GM19467 (cell line): Measurements from ENCODE around the gene BHLHE23.
"Not testable (repeated sequence)": the region's sequence is repeated elsewhere in the genome, so short reads cannot be mapped to it uniquely, and the experiment has no call there.

Experiments
- ATAC-seq: cut with Tn5 transposase; IDR thresholded peaks from one replicate; pipeline ENCODE4 v1.9.1; 2021; ENCODE audit warnings: mild to moderate bottlenecking, moderate library complexity; ENCODE audit not compliant: unreplicated experiment

BHLHE23 gene

DNA sequence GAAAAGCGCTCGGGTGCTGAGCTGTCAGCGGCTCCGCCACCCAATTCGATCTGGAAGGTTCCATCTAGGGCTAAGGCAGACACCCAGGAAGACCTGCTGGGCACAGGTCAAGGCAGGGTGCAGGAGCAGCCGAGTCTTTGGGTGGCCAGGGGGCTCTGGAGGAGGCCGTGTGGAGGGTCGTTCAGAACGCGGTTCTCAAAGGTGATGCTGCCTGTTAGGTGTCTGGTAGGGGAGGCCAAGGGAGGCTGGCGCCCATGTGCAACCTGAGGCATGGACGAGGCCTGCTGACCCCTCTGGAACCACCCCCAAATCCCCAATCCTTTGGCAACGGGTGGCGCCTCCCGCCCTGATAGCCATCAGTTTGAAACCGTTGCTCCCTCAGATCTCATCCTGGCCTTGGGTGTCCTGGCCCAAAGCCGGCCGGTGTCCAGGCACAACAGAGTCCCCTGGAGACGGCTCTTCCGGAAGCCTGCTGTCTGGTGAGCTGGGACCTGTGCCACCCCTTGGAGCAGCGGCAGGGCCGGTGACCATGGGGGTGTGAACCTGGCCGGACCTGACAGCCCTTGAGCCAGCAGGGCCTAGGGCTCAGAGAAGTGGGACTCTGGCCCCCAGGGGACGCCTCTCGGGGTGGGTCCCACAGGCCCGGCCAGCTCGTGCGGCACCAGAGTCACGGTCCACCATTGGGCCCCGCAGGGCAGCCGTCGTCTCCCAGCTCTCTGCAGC is 43.7 kb downstream of the BHLHE23 start:
- ATAC-seq: no peak

DNA sequence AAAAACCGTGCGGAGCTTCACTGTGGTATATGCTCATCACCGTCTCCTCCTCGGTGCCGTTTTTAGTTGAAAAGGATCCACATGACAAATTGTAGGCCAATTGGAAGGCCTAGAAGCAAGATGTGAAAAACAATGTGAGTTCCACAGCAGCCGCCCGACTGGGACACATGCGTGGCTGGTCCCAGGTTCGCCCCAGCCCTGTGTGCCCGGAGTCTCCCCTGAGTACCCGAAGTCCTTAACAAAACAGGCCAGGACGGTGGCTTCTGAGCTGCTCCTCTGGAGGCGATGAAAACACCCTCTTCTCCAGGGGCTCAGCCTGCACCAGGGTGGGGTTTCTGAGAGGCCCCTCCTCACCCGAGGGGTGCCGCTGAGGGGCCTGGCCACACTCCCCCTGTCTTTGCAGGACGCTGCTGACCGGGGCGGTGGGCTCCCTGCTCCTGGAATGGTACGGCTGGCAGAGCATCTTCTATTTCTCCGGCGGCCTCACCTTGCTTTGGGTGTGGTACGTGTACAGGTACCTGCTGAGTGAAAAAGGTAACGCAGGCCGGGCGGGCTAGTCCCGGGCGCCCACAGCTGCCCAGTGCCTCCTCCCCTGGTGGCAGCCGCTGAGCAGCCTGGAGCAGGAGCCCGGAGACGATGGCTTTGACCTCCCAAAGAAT is 44.4 kb downstream of the BHLHE23 start:
- no peak for ATAC-seq

DNA sequence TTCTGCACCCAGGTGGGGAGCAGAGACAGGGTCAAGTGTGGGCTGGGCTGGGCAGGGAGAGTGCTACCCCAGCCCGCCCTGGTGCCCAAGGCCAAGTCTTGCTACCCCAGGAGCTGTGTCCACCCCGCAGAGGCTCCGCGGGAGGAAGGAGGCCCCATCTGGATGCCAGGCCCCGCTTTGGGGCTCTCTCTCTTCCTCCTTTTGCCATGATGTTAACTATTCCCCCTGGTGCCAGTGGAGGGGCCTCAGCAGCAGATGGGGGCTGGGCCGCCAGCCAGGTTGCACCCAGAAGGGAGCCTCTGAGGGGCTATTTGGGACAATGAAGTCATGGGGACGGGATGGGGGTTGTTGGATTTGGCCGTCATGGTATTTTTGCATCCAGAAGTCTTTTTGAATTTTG is 45.0 kb downstream of the BHLHE23 start:
- ATAC-seq: no peak

DNA sequence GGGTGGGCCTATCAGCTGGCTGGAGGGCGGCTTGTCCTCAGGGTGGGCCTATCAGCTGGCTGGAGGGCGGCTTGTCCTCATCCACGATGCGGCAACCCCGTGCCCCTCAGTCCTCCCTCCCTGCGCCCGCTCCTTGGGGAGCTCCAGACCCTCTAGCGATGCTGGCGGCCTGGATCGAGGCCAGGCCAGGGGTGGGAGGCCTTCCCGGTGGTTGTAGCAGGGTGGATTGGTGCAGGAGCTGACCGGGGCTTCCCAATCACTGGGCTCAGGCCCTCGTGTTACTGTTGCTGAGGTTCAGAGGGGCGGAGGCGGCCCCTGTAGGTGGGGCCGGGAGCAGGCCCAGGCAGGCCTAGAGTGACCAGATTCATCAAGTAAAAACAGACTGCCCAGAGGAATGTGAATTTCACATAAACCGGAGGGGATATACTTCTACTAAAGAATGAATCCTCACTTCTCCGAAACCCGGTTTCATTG is 45.4 kb downstream of the BHLHE23 start:
- no peak for ATAC-seq

DNA sequence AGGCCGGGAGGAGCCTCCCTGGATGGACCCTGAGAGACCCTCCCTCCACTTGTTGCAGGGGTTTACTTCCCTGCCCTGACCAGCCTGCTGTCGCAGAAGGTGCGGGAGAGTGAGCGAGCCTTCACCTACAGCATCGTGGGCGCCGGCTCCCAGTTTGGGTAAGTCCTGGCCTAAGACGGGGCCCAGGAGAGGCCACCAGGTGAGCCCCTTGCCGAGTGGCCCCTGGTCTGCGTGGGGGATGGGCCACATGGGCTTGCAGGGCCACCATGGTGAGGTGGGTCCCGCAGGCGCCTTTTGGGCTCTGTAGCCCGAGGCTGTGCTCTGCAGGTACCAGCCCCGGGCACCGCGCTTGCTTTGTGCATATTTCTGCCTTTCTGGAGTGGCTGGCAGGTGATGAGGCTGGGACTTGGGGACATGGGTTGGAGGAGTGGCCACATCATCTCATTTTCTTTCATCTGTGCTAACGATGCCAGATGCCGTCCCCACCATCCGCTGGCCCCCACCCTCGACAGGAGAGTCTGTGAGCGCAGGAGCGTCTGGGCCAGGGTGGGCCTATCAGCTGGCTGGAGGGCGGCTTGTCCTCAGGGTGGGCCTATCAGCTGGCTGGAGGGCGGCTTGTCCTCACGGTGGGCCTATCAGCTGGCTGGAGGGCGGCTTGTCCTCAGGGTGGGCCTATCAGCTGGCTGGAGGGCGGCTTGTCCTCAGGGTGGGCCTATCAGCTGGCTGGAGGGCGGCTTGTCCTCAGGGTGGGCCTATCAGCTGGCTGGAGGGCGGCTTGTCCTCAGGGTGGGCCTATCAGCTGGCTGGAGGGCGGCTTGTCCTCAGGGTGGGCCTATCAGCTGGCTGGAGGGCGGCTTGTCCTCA is 46.1 kb downstream of the BHLHE23 start:
- ATAC-seq: not testable (repeated sequence)

DNA sequence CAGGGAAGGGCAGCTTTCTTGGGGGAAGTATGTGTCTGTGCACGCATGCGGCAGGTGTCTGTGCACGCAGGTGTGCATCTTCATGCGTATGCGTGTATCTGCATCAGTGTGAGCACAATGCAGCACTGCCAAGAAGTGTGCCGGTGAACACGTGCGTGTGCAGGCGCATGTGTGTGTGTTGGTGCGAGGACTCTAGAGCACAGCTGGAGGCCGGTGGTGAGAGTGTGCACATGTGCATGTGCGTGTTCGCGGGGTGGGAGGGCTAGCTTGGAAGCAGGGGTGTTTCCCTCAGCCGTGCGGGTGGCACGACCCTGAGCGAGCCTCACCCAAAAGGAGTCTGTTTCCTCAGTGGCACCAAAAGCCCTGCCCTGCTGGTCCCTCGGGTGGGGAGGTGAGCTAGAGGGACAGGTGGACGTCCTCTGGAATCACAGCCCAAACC is 46.7 kb downstream of the BHLHE23 start:
- no peak for ATAC-seq

DNA sequence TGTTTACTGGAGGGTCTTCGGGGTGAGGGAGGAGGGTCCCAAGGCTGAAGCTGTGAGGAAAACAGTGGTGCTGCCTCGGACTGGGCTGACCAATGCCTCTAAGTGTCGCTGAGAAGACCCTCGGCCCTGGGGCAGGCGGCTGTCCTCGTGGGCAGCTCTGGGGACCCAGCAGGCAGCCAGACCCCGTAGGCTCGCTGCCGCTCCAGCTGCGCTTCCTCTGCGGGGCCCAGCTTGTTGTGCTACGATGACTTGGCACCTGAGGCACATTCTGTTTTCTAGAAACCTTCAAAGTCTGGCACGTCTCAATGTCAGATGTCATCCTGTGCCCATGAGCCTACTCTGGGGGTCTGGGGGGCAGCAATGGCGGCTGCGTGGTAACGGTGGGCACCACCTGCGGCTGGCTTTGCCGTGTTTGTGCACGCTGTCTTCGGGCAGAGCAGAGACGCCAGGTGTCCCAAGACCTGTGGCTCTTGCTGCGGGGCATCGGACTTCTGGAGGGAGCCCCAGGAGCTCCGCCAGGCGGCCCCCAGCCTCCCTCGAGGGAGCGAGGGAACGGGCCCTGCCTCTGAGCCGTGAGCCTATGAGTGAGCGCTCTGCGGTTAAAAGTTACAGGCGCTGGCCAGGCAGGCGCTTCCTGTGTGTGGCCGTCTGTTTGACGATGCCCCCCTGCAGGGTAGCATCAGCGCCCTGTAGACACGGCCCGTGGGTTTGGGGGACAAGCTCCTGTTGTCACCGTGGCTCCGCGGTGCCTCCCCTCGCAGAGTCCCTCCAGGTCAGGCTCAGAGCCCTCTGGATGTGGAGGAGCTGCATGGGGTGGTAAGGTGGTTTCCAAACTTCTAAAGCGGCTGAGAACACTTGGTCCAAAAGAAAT is 47.4 kb downstream of the BHLHE23 start:
- no peak for ATAC-seq

DNA sequence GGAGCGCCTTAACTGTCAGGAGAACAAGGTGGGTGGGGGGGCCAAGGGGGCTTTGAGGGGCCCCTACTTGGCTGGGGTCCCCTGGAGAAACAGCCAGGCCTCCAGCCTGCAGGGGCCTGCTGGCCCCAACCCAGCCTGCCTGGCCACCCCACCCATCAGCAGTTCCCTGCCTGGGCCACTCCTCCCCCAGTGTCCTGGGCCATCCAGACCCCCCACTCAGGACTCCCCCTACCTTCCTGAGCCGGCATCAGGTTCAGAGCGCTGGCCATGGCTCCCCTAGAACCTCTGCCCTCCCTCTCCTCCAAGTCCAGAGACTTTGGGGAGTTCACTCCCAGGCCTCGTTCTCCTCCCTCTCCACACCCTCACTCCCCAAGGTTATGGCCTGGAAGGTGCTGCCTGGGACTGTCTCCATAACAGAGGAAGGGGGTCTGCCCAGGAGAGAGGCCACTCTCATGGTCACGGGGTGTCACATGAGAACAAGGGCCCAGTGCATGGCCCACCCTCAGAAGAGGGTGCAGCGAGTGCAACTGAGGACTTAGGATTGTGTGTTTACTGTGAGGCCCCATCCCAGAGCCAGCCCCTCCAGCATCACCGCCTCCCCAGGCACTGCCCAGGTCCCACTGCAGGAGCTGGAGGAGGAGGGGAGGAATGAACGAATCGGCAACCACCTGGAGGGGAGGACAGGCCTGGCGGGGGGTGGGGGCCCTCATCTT is 48.2 kb downstream of the BHLHE23 start:
- no peak for ATAC-seq

DNA sequence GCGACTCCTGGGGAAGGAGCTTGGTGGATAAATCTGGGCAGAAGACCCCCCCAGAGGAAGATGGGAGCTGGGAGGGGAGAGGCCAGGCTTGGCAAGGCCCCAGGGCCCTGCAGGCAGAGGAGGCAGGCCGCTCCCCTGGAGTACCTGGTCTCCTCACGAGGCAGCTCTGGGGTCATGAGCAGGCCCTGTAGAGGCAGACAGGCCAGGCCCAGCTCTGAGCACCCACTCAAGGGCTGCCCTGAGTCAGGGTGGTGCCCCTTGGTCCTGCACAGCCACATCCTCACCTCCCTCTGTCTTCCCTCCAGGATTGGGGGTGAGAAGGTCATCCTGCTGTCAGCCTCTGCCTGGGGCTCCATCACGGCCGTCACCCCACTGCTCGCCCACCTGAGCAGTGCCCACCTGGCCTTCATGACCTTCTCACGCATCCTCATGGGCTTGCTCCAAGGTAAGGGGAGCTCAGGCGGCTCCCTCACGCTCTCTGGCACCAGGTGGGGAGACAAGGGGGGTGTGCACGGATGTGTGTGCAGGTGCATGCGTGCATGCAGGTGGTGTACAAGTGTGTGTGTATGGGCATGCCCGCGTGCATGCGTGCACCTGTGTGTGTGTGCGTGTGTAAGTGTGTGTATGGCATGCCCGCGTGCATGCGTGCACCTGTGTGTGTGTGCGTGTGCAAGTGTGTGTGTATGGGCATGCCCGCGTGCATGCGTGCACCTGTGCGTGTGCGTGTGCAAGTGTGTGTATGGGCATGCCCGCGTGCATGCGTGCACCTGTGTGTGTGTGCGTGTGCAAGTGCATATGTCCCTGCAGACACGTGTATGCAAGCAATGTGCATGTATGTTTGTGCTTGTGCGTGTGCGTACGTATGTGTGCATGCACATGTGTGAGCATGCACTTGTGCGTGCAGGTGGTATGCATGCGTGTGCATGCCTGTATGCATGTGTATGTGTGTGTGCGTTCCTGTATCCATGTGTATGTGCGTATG is 49.3 kb downstream of the BHLHE23 start:
- ATAC-seq: no peak

DNA sequence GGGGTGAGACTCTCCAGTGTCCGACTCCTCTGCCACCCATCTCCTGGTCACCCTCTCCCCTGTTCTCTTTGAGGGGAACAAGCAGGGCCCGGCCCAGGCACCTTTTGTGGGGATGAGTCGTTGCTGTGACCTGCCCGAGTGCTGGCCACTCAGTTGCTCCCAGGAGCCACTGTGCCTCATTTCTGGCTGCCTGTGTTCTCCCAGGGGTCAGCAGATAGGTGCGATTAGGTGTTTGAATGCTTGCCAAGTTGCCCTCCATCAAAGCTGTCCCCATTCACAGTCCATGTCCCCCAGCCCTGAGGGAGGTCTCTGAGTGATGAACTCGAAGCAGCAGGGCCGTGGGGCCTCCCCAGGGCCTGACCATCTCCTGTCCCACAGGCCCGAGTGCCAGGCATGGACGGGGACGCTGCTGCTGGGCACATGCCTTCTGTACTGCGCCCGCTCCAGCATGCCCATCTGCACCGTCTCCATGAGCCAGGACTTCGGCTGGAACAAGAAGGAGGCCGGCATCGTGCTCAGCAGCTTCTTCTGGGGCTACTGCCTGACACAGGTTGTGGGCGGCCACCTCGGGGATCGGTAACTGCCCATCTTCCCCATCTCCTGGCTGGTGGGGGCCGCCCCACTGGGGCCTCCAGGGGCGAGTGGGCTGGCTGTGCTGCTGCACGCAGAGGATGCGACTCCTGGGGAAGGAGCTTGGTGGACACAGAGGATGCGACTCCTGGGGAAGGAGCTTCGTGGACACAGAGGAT is 50.2 kb downstream of the BHLHE23 start:
- ATAC-seq: no peak
